NT2/D1 (cell line): ENCODE results near the gene ARHGEF11.

Experiments
- DNase-seq: peaks from one replicate; pipeline ENCODE4 v3.0.0-alpha.2; 2011; ENCODE audit warnings: low read depth, low spot score
- H3K27me3 ChIP-seq: 2 replicates; pipeline ENCODE4 v1.6.0; 2011; ENCODE audit warnings: mild to moderate bottlenecking; ENCODE audit not compliant: insufficient read length, insufficient read depth
- H3K36me3 ChIP-seq: 2 replicates; pipeline ENCODE4 v1.6.1; 2011; ENCODE audit warnings: mild to moderate bottlenecking, low read length, mixed read lengths; ENCODE audit not compliant: insufficient read depth, insufficient read length
- H3K4me1 ChIP-seq: 2 replicates; pipeline ENCODE4 v1.5.1; 2011; ENCODE audit not compliant: insufficient read depth, insufficient read length
- H3K4me3 ChIP-seq: 2 replicates; pipeline ENCODE4 v1.5.1; 2011; ENCODE audit warnings: low read depth; ENCODE audit not compliant: insufficient read length
- H3K9ac ChIP-seq: 2 replicates; pipeline ENCODE4 v1.6.0; 2011; ENCODE audit warnings: low read depth; ENCODE audit not compliant: insufficient read length
- H3K9me3 ChIP-seq: 2 replicates; pipeline ENCODE4 v1.5.1; 2011; ENCODE audit warnings: mild to moderate bottlenecking, low read length; ENCODE audit not compliant: insufficient read depth
- SUZ12 ChIP-seq: IDR thresholded peaks from 2 replicates; pipeline ENCODE4 v1.6.1; 2011; ENCODE audit not compliant: insufficient read length, insufficient read depth; ENCODE audit errors: extremely low read depth
- YY1 ChIP-seq: IDR thresholded peaks from 2 replicates; pipeline ENCODE4 v1.6.1; 2011; ENCODE audit not compliant: insufficient read length, insufficient read depth
- ZNF274 ChIP-seq: IDR thresholded peaks from 2 replicates; pipeline ENCODE4 v1.6.1; 2011; ENCODE audit warnings: mild to moderate bottlenecking, low read depth, low read length

The ARHGEF11 gene

GRCh38 chr1:156999596-157000320 is 45.8 kb downstream of the ARHGEF11 start:
- H3K27me3 ChIP-seq = no peaks in the 10 kb centered on the region
- H3K9me3 ChIP-seq = no peaks in the 10 kb centered on the region
- DNase-seq = no peak
- peaks cover 5% of the 10 kb centered on the region for H3K36me3 ChIP-seq
- no peak overlapping the region for H3K4me3 ChIP-seq
- H3K9ac ChIP-seq = no peak overlapping the region
- TF ChIP-seq SUZ12 (no peak), YY1 (no peak), ZNF274 (no peak)
- peaks cover 5% of the 10 kb centered on the region for H3K4me1 ChIP-seq

- H3K36me3 ChIP-seq = peaks cover 7% of the 10 kb centered on the region
- no peaks in the 10 kb centered on the region for H3K27me3 ChIP-seq
- no peak overlapping the region for H3K4me3 ChIP-seq
- peaks cover 5% of the 10 kb centered on the region for H3K4me1 ChIP-seq
- no peak overlapping the region for H3K9ac ChIP-seq
- TF ChIP-seq ZNF274 (no peak), SUZ12 (no peak), YY1 (no peak)
- DNase-seq = no peak
- H3K9me3 ChIP-seq = no peaks in the 10 kb centered on the region
Observed at GRCh38 chr1:156998840-156999500, 46.6 kb downstream of the ARHGEF11 start.

- DNase-seq = no peak
- Histone ChIP-seq H3K9me3 (no peaks in the 10 kb centered on the region), H3K27me3 (no peaks in the 10 kb centered on the region), H3K4me3 (no peak overlapping the region), H3K9ac (no peak overlapping the region), H3K36me3 (peaks cover 7% of the 10 kb centered on the region), H3K4me1 (peaks cover 3% of the 10 kb centered on the region)
- TF ChIP-seq YY1 (no peak), ZNF274 (no peak), SUZ12 (no peak)
Observed at GRCh38 chr1:156998301-156998700, 47.2 kb downstream of the ARHGEF11 start.

- peaks cover 3% of the 10 kb centered on the region for H3K4me1 ChIP-seq
- no peaks in the 10 kb centered on the region for H3K27me3 ChIP-seq
- no peak overlapping the region for H3K4me3 ChIP-seq
- H3K36me3 ChIP-seq = peaks cover 19% of the 10 kb centered on the region
- no peak overlapping the region for H3K9ac ChIP-seq
- no peaks in the 10 kb centered on the region for H3K9me3 ChIP-seq
- DNase-seq = no peak
- TF ChIP-seq ZNF274 (no peak), YY1 (no peak), SUZ12 (no peak)
Observed at GRCh38 chr1:156995412-156995811, 50.1 kb downstream of the ARHGEF11 start.

GRCh38 chr1:156994277-156994676 is 51.3 kb downstream of the ARHGEF11 start:
- no peak for DNase-seq
- H3K4me1 ChIP-seq = peaks cover 3% of the 10 kb centered on the region
- no peaks in the 10 kb centered on the region for H3K27me3 ChIP-seq
- no peak for TF ChIP-seq SUZ12
- no peak for TF ChIP-seq YY1
- no peak for TF ChIP-seq ZNF274
- peaks cover 14% of the 10 kb centered on the region for H3K36me3 ChIP-seq
- H3K9ac ChIP-seq = no peak overlapping the region
- H3K9me3 ChIP-seq = no peaks in the 10 kb centered on the region
- no peak overlapping the region for H3K4me3 ChIP-seq

- H3K4me3 ChIP-seq = no peak overlapping the region
- TF ChIP-seq ZNF274 (no peak), SUZ12 (no peak), YY1 (no peak)
- no peaks in the 10 kb centered on the region for H3K9me3 ChIP-seq
- H3K36me3 ChIP-seq = peaks cover 14% of the 10 kb centered on the region
- H3K4me1 ChIP-seq = peaks cover 3% of the 10 kb centered on the region
- no peak for DNase-seq
- H3K9ac ChIP-seq = no peak overlapping the region
- H3K27me3 ChIP-seq = no peaks in the 10 kb centered on the region
Observed at GRCh38 chr1:156993426-156994147, 52.0 kb downstream of the ARHGEF11 start.

- Histone ChIP-seq H3K36me3 (peaks cover 14% of the 10 kb centered on the region), H3K4me1 (no peaks in the 10 kb centered on the region), H3K9ac (no peak overlapping the region), H3K9me3 (no peaks in the 10 kb centered on the region), H3K27me3 (no peaks in the 10 kb centered on the region), H3K4me3 (no peak overlapping the region)
- DNase-seq = no peak
- TF ChIP-seq SUZ12 (no peak), ZNF274 (no peak), YY1 (no peak)
Observed at GRCh38 chr1:156992215-156992614, 53.3 kb downstream of the ARHGEF11 start.
